GM13976 (cell line): ENCODE measurements around the gene ACSS1.

Source experiments
- DNase-seq: peaks from one replicate; pipeline ENCODE4 v3.0.0; 2012; ENCODE audit warnings: low spot score
- CTCF ChIP-seq: IDR thresholded peaks from 2 replicates; pipeline ENCODE4 v1.5.1; 2012; ENCODE audit warnings: borderline replicate concordance, mild to moderate bottlenecking; ENCODE audit not compliant: insufficient read depth; ENCODE audit errors: extremely low read depth, missing control alignments, control extremely low read depth
- in situ Hi-C: fragments of 300-500 bp; cut with MboI; formaldehyde crosslinking; loops from one replicate; pipeline ENCODE4 v1.12.0; 2022; ENCODE audit warnings: low sequenced_read_pairs, mixed read lengths, inconsistent platforms; ENCODE audit not compliant: unreplicated experiment

ACSS1 gene

GRCh38 chr20:24984961-24985640, 72.8 kb downstream of the ACSS1 start:
- no peak for TF ChIP-seq CTCF
- in situ Hi-C loops, result no loop called here
- DNase-seq, result no peak

GRCh38 chr20:24983896-24984295, 74.0 kb downstream of the ACSS1 start:
- no peak for DNase-seq
- no peak for TF ChIP-seq CTCF
- in situ Hi-C loops, result no loop called here

DNA sequence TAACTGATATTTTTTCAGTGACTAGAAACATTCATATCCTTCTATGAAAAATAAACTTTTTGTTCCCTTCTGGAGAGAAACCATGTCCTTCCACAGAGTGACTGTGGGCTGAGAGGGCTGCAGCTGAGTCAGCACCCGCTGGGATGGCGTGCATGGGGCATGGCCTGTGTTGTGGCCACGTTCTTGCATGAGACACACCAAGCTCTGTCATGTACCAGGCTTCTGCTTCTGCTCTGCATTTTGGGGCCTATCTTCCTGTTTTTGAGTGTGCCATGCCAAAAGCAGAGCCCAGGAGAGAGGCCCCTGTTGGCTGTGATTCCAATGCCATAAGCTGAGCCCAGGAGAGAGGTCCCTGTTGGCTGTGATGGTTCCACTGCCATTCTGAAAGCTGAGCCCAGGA, 76.1 kb downstream of the ACSS1 start:
- in situ Hi-C loops, result no loop called here
- DNase-seq, result no peak
- TF ChIP-seq CTCF, result no peak

DNA sequence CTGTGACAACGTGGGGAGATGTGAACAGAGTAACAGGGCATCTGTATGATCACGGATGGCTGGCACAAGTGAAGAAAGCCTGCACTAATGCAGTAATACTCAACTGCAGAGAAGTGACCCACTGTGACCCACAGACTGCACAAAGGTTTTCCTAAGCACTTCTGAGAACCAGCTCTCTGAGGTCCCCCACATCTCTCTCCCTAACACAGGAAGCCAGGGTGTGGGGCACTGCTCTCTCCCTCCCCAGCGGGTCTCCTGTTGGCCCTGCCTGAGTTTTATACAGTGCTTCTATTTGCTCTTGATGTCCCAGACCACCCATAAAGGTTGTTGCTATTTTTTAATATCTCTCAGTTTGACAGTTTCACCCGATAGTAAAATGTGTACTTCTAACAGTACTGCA, 76.7 kb downstream of the ACSS1 start:
- no peak for DNase-seq
- in situ Hi-C loops, result no loop called here
- TF ChIP-seq CTCF, result no peak

DNA sequence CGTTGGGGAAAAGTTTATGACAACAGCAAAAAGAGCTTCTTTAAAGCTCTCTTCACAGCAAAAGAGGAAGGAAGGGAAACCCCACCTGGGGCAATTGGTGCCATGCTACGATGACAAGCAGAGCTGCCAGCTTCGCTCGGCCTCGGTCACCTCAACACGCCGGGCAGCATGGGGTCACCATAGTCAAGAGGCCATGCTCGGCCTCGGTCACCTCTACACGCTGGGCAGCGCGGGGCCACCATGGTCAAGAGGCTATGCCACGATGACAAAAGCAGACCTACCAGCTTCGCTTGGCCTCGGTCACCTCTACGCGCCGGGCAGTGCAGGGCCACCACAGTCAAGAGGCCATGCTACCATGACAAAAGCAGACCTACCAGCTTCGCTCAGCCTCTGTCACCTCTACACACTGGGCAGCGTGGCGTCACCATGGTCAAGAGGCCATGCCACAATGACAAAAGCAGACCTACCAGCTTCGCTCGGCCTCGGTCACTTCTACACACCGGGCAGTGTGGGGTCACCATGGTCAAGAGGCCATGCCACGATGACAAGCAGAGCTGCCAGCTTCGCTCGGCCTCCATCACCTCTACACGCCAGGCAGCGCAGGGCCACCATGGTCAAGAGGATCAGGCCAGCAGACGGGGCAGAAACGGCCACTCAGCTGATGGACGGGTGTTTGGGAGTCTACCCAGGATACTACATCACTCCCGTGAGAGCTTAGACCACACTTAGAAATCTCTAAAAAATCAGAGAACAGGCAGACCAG, 77.5 kb downstream of the ACSS1 start:
- in situ Hi-C loops, result no loop called here
- DNase-seq, result no peak
- TF ChIP-seq CTCF, result no peak

DNA sequence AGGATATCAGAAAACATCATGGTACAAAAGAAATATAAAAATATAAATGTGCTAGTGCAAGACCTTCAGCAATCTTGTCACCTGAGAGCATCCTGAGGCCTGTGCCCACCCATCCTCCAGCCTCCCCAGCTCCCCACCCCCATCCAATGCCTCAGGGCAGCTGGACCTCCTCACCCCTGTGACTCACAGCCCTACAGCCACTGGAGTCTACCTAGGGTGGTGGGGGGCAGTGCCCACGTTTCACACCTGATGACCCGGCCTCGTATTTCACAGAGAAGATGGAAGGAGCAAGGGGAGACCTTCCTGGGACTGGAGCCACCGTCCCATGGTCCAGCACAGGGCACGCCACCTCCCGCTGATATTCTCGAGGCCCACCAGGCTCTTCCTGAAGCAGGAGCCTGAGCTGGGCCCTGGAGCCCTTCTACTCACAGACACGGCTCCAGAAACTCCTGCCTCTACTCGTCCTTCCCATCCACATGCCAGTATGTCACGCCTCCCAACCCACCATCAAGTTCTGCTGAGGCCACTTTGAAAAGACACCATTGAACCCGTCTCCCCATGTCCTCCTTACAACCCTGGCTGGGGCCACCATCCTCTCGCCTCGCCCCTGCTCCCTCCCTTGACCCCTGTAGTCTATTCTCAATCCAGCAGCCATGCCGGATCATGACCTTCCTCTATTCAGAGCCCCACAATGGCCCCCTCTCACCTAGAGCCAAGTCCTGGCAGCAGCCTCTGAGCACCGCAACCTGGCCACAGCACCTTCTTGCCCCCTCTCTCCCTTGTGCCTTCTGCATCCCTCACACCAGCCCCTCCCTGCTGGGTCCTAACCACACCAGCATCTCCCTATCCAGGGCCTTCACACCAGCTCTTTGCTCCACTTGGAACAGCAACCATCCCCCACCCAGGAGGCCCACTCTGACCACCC, 78.6 kb downstream of the ACSS1 start:
- TF ChIP-seq CTCF, result no peak
- in situ Hi-C loops, result no loop called here
- DNase-seq, result no peak
